KOPT-K1 (cell line): Measurements from ENCODE around the gene LCOR.

Source experiments
- H3K27ac ChIP-seq: fragments of 200-600 bp; sonication (generic); 2 replicates; pipeline ENCODE4 v1.5.1; 2016; ENCODE audit warnings: antibody characterized with exemption, mild to moderate bottlenecking, low read depth, low read length; ENCODE audit not compliant: poor library complexity, severe bottlenecking
- H3K36me3 ChIP-seq: fragments of 200-600 bp; sonication (generic); 2 replicates; pipeline ENCODE4 v1.5.1; 2017; ENCODE audit warnings: antibody characterized with exemption, mild to moderate bottlenecking, low read length, moderate library complexity; ENCODE audit not compliant: insufficient read depth
- H3K9me3 ChIP-seq: fragments of 200-600 bp; sonication (generic); 2 replicates; pipeline ENCODE4 v1.5.1; 2017; ENCODE audit warnings: antibody characterized with exemption, low read length, mild to moderate bottlenecking; ENCODE audit not compliant: insufficient read depth, poor library complexity, severe bottlenecking

The LCOR gene

GRCh38 chr10:96851281-96851680 lies 19.2 kb downstream of the LCOR start:
- Histone ChIP-seq H3K9me3 (no peaks in the 10 kb centered on the region), H3K36me3 (no peaks in the 10 kb centered on the region; the same call in 1 of the 2 replicates), H3K27ac (no peak overlapping the region)

DNA sequence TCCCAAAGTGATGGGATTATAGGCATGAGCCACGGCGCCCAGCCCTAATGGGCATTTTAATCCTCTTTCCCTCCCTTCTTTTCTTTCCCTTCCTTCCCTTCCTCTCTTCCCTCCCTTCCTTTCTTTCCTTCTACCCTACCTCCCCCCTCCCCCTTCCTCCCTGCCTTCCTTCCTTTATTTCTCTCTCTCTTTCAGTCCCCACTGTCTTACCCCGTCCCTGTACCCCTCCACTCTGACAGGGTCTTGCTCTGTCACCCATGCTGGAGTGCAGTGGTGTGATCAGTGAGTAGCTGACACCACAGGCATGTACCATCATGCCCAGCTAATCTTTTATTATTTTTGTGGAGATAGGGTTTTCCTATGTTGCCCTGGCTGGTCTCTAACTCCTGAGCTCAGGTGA lies 24.2 kb downstream of the LCOR start:
- Histone ChIP-seq H3K9me3 (no peaks in the 10 kb centered on the region), H3K27ac (no peak overlapping the region), H3K36me3 (peaks cover 21% of the 10 kb centered on the region)

GRCh38 chr10:96857301-96858012 lies 25.4 kb downstream of the LCOR start:
- Histone ChIP-seq H3K9me3 (no peaks in the 10 kb centered on the region), H3K36me3 (peaks cover 32% of the 10 kb centered on the region), H3K27ac (no peak overlapping the region)

- Histone ChIP-seq H3K9me3 (no peaks in the 10 kb centered on the region), H3K36me3 (peaks cover 34% of the 10 kb centered on the region), H3K27ac (no peak overlapping the region)
Measured at GRCh38 chr10:96858038-96858705, 26.1 kb downstream of the LCOR start.

DNA sequence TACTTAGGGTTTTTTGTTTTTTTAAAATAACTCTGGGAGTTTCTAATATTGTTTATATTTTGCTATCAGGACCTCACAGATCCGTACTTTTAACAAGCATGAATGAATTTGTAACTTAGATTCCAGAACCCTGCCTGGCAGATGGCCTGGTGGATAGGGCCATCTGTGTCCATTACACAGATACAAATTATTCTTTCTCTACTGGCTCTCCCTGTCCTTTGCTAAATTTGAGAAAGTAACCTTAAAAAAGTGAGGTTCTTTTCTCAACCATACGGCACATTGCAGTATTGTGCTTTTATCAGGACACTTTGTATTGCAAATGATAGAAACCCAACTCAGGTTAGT lies 26.6 kb downstream of the LCOR start:
- Histone ChIP-seq H3K9me3 (no peaks in the 10 kb centered on the region), H3K27ac (no peak overlapping the region), H3K36me3 (peaks cover 34% of the 10 kb centered on the region)

GRCh38 chr10:96860631-96861277 lies 28.7 kb downstream of the LCOR start:
- Histone ChIP-seq H3K9me3 (no peaks in the 10 kb centered on the region), H3K27ac (no peak overlapping the region), H3K36me3 (peaks cover 34% of the 10 kb centered on the region)

DNA sequence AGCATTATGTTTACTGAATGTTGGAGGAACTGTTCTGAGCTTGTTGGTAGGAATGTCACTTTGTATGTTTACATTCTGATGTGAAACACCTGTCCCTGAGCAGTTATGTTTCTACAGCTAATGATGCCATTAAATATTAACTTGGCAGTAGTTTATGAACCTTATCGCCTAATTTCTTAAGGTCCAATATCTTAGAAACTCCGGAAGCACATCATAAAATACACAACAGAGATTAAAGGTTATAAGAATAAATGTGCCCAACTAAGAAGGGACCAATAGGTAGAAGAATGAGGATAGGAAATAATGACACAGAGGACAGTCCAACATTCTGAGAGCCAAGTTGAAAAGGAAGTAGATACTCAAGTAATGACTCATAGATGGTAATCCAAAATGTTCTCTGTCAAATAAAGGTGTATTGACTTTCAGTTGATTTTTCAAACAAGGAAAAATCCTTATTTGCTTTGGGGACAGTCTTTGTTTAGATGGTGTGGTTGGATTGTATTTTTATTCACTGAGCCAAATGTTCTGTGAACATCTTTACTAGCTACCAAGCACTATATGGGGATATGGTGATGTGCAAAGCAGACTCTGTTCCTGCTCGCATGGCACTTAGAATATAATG lies 31.9 kb downstream of the LCOR start:
- H3K27ac ChIP-seq, result no peak overlapping the region
- no peaks in the 10 kb centered on the region for H3K9me3 ChIP-seq
- H3K36me3 ChIP-seq, result peaks cover 28% of the 10 kb centered on the region; the same call in 1 of the 2 replicates

GRCh38 chr10:96873086-96873485 lies 41.0 kb downstream of the LCOR start:
- Histone ChIP-seq H3K27ac (no peak overlapping the region), H3K9me3 (no peaks in the 10 kb centered on the region), H3K36me3 (no peaks in the 10 kb centered on the region; the same call in 1 of the 2 replicates)

DNA sequence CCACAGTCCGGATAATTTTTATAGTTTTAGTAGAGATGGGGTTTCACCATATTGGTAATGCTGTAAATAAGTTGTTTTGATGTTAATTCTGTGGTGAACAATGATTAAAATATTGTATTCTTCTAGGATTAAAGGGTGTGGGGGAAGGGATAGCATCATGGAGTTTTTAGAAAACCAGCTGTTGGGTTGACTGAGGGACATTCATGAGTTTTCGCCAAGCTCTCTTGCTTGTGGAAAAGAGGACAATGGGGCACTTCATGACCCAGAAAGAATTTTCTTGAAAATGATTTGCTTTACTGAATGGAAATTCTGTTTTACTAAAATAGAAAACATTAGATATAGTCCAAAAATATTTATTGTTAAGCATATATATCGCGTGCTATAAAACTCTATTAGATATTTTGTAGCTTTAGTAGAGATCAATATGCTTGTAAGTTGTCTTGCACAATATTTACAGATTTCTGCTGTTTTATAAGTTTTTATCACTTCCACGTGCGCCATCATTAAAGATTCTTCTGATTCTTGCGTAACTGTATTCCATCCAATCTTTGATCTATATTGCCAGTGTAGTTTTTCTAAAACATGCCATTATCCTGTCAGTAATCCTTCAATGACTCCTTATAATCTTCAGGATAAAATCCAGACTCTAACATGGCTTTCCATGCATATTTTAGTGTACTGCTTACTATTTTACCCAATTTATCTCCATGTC lies 41.8 kb downstream of the LCOR start:
- Histone ChIP-seq H3K36me3 (peaks cover 4% of the 10 kb centered on the region; the same call in 1 of the 2 replicates), H3K9me3 (no peaks in the 10 kb centered on the region), H3K27ac (no peak overlapping the region)

- H3K9me3 ChIP-seq, result no peaks in the 10 kb centered on the region
- peaks cover 12% of the 10 kb centered on the region; the same call in 1 of the 2 replicates for H3K36me3 ChIP-seq
- H3K27ac ChIP-seq, result no peak overlapping the region
Measured at GRCh38 chr10:96878057-96878456, 46.0 kb downstream of the LCOR start.

DNA sequence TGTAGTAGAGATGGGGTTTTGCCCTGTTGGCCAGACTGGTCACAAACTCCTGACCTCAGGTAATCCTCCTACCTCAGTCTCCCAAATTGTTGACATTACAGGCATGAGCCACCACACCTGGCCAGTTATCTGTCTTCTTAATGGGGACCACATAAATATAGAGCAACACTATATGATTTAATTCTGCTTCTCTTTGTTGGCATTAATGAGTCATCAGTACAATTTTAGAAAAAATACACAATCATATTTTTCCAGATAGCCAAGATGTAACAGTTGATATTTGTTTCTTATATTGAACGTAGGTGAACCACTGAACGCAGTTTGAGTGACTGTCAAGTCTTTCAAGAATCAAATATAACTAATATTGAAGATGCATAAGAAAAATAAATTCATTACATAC lies 48.5 kb downstream of the LCOR start:
- Histone ChIP-seq H3K27ac (no peak overlapping the region), H3K36me3 (peaks cover 17% of the 10 kb centered on the region), H3K9me3 (no peaks in the 10 kb centered on the region)

DNA sequence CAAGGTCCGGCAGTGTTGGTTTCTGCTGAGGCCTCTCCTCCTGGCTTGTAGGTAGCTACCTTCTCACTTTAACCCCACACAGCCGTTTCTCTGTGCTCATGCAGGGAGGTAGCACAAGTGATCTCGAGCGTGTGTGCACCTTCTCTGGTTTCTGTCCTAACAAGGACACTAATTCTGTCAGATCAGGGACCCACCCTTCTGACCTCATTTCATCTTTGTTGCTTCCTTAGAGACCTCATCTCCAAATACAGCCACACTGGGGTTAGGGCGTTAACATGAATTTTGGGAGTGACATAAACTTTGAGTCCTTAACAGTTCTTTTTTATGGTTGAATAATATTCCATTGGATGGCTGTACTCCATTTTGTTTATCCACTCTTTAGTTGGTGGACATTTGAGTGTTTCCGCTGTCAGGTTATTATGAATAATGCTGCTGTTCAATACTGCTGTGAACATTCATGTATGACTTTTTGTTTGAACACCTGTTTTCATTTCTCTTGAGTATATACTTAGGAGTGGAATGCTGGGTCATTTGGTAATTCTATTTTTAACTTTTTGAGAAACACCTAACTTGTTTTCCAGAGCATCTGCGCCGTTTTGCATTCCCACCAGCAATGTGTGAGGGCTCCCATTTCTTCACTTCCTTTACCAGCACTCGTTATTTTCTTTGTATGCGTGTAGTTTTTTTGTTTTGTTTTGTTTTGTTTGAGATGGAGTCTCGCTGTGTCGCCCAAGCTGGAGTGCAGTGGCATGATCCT lies 57.5 kb downstream of the LCOR start:
- Histone ChIP-seq H3K36me3 (peaks cover 50% of the 10 kb centered on the region), H3K27ac (no peak overlapping the region), H3K9me3 (peaks cover 51% of the 10 kb centered on the region)

DNA sequence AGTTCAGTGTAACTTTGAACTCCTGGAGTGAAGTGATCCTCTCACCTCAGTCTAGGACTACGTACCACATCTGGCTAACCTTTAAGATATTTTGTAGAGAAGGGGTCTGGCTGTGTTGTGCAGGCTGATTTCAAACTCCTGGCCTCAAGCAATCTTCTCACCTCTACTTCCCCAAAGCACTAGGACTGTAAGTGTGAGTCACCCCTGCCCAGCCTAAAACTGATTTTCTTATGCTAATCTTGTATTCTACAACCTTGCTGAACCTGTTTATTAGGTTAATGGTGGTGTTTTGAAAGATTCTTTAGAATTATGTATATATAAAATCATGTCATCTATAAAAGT lies 58.0 kb downstream of the LCOR start:
- peaks cover 50% of the 10 kb centered on the region for H3K36me3 ChIP-seq
- H3K9me3 ChIP-seq, result peaks cover 51% of the 10 kb centered on the region
- no peak overlapping the region for H3K27ac ChIP-seq

DNA sequence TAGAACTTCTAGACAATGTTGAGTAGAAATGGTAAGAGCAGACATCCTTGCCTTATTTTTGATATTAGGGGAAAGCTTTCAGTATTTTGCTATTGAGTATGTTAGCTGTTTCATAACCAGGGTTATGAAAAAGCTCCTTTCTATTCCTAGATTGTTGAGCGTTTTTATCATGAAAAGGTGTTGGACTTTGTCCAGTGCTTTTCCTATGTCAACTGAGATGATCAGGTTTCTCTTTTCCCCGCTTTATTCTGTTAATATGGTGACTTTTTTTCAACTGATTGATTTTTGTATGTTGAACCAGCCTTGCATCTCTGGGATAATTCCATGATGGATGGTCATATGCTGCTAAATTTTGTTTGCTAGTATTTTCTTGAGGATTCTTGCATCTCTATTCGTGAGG lies 58.5 kb downstream of the LCOR start:
- H3K36me3 ChIP-seq, result peaks cover 45% of the 10 kb centered on the region
- no peak overlapping the region for H3K27ac ChIP-seq
- peaks cover 51% of the 10 kb centered on the region for H3K9me3 ChIP-seq
